ENCODE data around the gene UAP1L1.

DNA sequence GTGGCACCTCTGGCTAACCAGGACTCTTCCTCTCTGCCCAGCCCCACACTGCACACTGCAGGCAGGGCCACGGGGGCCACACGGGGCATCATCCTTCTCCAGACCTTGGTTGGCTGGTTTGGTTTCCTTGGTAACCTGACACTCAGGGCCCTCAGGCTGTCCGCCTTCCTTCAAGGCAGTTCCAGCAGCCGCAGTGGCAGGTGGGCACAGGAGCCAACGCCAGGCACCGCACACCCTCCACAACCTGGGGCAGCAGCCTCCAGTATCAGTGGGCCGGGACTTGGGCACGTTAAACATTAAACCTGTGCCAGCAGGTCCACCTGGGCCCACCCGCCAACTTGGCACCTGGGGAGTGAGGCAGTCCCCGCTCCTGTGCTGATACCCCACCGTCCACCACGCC is 33.3 kb upstream of the UAP1L1 start:
- TF ChIP-seq, protein P1, sequence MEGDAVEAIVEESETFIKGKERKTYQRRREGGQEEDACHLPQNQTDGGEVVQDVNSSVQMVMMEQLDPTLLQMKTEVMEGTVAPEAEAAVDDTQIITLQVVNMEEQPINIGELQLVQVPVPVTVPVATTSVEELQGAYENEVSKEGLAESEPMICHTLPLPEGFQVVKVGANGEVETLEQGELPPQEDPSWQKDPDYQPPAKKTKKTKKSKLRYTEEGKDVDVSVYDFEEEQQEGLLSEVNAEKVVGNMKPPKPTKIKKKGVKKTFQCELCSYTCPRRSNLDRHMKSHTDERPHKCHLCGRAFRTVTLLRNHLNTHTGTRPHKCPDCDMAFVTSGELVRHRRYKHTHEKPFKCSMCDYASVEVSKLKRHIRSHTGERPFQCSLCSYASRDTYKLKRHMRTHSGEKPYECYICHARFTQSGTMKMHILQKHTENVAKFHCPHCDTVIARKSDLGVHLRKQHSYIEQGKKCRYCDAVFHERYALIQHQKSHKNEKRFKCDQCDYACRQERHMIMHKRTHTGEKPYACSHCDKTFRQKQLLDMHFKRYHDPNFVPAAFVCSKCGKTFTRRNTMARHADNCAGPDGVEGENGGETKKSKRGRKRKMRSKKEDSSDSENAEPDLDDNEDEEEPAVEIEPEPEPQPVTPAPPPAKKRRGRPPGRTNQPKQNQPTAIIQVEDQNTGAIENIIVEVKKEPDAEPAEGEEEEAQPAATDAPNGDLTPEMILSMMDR (IDR thresholded peaks at IDR 0.05), result no peak
- no peak for TF ChIP-seq ZFX (IDR thresholded peaks at IDR 0.05; ENCODE audit: borderline replicate concordance)
